Activated T-cell treated with anti-CD3 and anti-CD28 coated beads, Interleukin-2, amount 50 U/mL, for 4 hours (primary cell): ENCODE measurements around the gene CTPS1. TPM values are rescaled to one million over a fixed set of nuclear protein-coding genes. Genes with fewer than 3 reads are reported as not detected.

Source experiments
- ATAC-seq, 2 donors: fragments of 200-7000 bp; cut with Tn5 transposase; one replicate each; pipeline ENCODE4 v1.10.0; 2021
- DNase-seq: peaks from one replicate; pipeline ENCODE4 v3.0.0-alpha.2; 2020
- H3K27me3 Mint-ChIP-seq: one replicate; pipeline ENCODE4 v1.8.0; 2021; ENCODE audit warnings: low read depth, mixed read lengths
- H3K36me3 Mint-ChIP-seq: one replicate; pipeline ENCODE4 v1.8.0; 2022; ENCODE audit warnings: mixed read lengths; ENCODE audit not compliant: insufficient read depth
- H3K4me1 Mint-ChIP-seq: one replicate; pipeline ENCODE4 v1.8.0; 2021; ENCODE audit warnings: low read depth, mixed read lengths
- H3K4me3 Mint-ChIP-seq: one replicate; pipeline ENCODE4 v1.8.0; 2021; ENCODE audit warnings: mild to moderate bottlenecking, moderate library complexity, mixed read lengths
- H3K9me3 Mint-ChIP-seq: one replicate; pipeline ENCODE4 v1.8.0; 2021; ENCODE audit warnings: mixed read lengths
- total RNA-seq, 3 donors: library from RNA; stranded (reverse); gene quantifications; one replicate each; pipeline ENCODE4 v1.2.1, GENCODE V29; 2021

The CTPS1 gene, protein sequence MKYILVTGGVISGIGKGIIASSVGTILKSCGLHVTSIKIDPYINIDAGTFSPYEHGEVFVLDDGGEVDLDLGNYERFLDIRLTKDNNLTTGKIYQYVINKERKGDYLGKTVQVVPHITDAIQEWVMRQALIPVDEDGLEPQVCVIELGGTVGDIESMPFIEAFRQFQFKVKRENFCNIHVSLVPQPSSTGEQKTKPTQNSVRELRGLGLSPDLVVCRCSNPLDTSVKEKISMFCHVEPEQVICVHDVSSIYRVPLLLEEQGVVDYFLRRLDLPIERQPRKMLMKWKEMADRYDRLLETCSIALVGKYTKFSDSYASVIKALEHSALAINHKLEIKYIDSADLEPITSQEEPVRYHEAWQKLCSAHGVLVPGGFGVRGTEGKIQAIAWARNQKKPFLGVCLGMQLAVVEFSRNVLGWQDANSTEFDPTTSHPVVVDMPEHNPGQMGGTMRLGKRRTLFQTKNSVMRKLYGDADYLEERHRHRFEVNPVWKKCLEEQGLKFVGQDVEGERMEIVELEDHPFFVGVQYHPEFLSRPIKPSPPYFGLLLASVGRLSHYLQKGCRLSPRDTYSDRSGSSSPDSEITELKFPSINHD
- 100 to 1,000 TPM; 194 to 214 (median 194) TPM for total RNA-seq

- Mint-ChIP-seq H3K27me3 (no peaks in the 10 kb centered on the region), H3K9me3 (no peaks in the 10 kb centered on the region), H3K36me3 (peaks cover 29% of the 10 kb centered on the region), H3K4me1 (peaks cover 40% of the 10 kb centered on the region), H3K4me3 (peak within 1 kb of the TSS; percentile 88)
- DNase-seq (peak; percentile 96), ATAC-seq (peak; percentile 87 to 89)
Observed at GRCh38 chr1:40979241-40980067, at the start of gene CTPS1. TSS of gene CTPS1 (plus strand) at chr1:40979696. CDS start at chr1:40983291, 3,595 bp downstream.

DNA sequence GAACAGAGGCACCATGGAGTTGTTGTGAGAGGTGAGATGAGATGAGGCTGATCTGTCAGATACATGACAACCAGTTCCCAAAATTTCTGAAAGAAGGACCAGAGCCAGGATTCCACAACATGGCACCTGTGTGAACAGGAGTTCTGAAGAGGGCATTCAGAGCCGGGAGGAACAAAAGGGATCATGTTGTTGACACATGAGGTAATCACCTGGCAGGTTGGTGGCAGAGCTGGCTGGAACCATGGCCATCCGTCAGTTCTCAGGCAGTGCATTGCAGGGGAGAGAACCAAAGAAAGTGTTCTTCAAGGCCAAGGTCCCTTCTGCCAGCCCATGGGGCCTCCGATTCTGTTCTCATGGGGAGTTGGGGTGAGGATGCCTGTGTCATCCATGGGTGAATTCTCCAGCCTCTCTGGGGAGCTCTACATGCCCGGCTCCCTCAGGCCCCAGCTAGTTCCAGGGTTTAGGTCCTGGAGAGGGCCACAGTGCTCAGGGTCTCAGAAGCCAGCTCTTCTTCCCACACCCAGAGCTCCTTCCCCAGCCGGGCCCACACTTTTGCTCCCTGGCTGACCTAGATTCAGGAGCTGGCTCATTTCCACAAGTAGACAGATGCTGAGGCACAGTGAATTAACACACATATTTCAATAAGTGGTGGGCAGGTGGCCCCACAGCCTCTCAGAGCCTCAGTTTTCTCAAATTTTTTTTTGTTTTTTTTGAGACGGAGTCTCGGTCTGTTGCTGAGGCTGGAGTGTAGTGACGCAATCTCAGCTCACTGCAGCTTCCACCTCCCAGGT lies 49.1 kb upstream of the CTPS1 start:
- no peak for ATAC-seq
- H3K4me1 Mint-ChIP-seq, result no peaks in the 10 kb centered on the region
- no peaks in the 10 kb centered on the region for H3K36me3 Mint-ChIP-seq
- no peak overlapping the region for H3K4me3 Mint-ChIP-seq
- H3K9me3 Mint-ChIP-seq, result no peaks in the 10 kb centered on the region
- DNase-seq, result no peak
- H3K27me3 Mint-ChIP-seq, result peaks cover 2% of the 10 kb centered on the region

GRCh38 chr1:40931601-40932000 lies 47.9 kb upstream of the CTPS1 start:
- no peak for DNase-seq
- H3K9me3 Mint-ChIP-seq, result no peaks in the 10 kb centered on the region
- no peak for ATAC-seq
- peaks cover 2% of the 10 kb centered on the region for H3K27me3 Mint-ChIP-seq
- H3K4me3 Mint-ChIP-seq, result no peak overlapping the region
- no peaks in the 10 kb centered on the region for H3K36me3 Mint-ChIP-seq
- no peaks in the 10 kb centered on the region for H3K4me1 Mint-ChIP-seq

GRCh38 chr1:40932006-40932405 lies 47.5 kb upstream of the CTPS1 start:
- H3K9me3 Mint-ChIP-seq, result no peaks in the 10 kb centered on the region
- no peaks in the 10 kb centered on the region for H3K4me1 Mint-ChIP-seq
- no peak for ATAC-seq
- H3K4me3 Mint-ChIP-seq, result no peak overlapping the region
- peaks cover 2% of the 10 kb centered on the region for H3K27me3 Mint-ChIP-seq
- DNase-seq, result no peak
- no peaks in the 10 kb centered on the region for H3K36me3 Mint-ChIP-seq

- Mint-ChIP-seq H3K4me3 (no peak overlapping the region), H3K27me3 (peaks cover 2% of the 10 kb centered on the region), H3K4me1 (no peaks in the 10 kb centered on the region), H3K36me3 (no peaks in the 10 kb centered on the region), H3K9me3 (no peaks in the 10 kb centered on the region)
- no peak for ATAC-seq
- no peak for DNase-seq
Observed at GRCh38 chr1:40936931-40937339, 42.6 kb upstream of the CTPS1 start.

DNA sequence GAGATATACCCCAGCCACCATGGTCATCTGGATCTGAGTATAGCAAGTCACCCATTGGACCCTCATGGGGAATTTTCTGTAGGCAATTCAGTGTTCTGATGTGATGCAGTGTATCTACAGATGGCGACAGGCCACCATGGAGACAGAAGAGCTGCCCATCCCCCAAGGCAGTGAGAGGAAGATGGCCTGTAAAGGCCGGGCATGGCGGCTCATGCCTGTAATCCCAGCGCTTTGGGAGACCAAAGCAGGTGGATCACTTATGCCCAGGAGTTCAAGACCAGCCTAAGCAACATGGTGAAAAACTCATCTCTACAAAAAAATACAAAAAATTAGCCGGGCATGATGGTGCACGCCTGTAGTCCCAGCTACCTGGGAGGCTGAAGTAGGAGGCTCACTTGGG lies 41.1 kb upstream of the CTPS1 start:
- no peaks in the 10 kb centered on the region for H3K4me1 Mint-ChIP-seq
- no peak overlapping the region for H3K4me3 Mint-ChIP-seq
- ATAC-seq (no peak), DNase-seq (no peak)
- no peaks in the 10 kb centered on the region for H3K27me3 Mint-ChIP-seq
- H3K9me3 Mint-ChIP-seq, result no peaks in the 10 kb centered on the region
- no peaks in the 10 kb centered on the region for H3K36me3 Mint-ChIP-seq

DNA sequence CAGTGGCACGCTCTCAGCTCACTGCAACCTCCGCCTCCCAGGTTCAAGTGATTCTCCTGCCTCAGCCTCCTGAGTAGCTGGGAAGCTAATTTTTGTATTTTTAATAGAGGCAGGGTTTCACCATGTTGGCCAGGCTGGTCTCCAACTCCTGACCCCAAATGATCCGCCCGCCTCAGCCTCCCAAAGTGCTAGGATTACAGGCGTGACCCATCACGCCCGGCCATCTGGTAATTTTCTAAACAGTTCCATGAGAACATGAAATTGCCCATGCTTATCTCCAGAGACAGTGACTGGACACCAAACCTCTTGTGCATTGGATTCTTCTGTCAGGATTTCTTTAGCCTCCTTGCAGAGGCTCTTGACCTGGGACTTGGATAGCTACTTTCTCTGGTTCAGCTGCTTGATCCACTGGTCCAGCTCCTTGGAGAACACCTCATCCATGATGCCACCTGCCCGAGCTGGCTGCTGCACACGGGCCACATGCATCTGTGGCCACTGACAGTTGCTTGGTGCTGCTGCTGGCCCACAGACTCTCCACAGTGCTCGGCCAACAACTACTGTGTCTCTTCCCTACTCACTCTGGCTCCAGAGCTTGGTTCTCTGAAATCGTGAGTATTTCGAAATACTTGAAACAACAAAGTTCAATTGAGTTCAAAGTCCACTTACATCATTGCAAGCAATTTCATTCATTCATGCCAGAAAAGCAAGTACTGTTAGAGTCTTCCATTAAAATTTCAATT lies 40.0 kb upstream of the CTPS1 start:
- H3K4me3 Mint-ChIP-seq, result no peak overlapping the region

DNA sequence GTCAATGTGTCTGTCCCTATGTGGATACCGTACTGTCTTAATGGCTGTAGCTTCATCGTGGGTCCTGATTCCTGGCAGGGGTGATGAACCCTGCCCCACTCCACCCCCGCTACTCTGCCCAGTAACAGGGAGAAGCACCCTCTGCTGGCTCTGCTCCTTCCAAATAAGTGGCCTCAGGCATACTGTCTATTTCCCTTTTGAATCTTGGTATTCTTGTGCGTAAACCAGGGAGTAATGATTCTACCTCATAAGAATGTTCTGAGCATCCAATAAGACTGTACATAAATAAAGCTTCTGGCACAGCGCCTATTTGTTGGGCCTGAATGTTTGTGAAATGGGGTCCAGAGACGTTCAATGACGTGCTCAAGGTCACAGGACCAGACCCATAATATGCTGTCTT lies 35.2 kb upstream of the CTPS1 start:
- ATAC-seq (no peak), DNase-seq (no peak)
- peaks cover 3% of the 10 kb centered on the region for H3K9me3 Mint-ChIP-seq
- H3K4me1 Mint-ChIP-seq, result peaks cover 3% of the 10 kb centered on the region
- H3K36me3 Mint-ChIP-seq, result no peaks in the 10 kb centered on the region
- H3K27me3 Mint-ChIP-seq, result peaks cover 6% of the 10 kb centered on the region
- H3K4me3 Mint-ChIP-seq, result no peak overlapping the region

More for the DNA sequence above, 40.0 kb upstream of the CTPS1 start:
- H3K9me3 Mint-ChIP-seq, result no peaks in the 10 kb centered on the region
- peaks cover 3% of the 10 kb centered on the region for H3K27me3 Mint-ChIP-seq
- no peaks in the 10 kb centered on the region for H3K36me3 Mint-ChIP-seq
- ATAC-seq (no peak), DNase-seq (no peak)
- H3K4me1 Mint-ChIP-seq, result no peaks in the 10 kb centered on the region

- no peak for ATAC-seq
- no peak for DNase-seq
- peaks cover 3% of the 10 kb centered on the region for H3K9me3 Mint-ChIP-seq
- H3K27me3 Mint-ChIP-seq, result peaks cover 6% of the 10 kb centered on the region
- H3K36me3 Mint-ChIP-seq, result no peaks in the 10 kb centered on the region
- no peak overlapping the region for H3K4me3 Mint-ChIP-seq
- peaks cover 3% of the 10 kb centered on the region for H3K4me1 Mint-ChIP-seq
Observed at GRCh38 chr1:40944841-40945430, 34.6 kb upstream of the CTPS1 start.

DNA sequence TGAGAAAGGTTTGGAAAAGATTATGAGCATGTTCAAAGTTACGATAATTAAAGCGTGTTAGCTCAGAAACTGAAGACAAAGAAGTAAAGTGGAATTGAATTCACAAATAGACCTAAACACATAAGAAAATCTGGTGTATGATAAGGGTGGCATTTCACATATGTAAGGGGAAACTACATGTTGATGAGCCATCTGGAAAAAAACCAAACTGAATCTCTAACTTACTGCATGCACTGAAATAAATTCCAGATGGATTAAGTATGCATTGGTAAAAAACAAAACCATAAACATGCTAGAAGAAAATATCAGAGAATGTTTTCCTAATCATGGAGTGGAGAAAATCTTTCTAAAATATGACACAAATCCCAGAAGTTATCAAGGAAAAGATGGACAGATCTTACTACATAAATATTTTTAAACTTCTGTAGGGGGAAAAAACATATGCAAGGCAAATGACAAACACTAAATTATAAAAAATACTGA lies 34.0 kb upstream of the CTPS1 start:
- Mint-ChIP-seq H3K9me3 (peaks cover 3% of the 10 kb centered on the region), H3K4me3 (no peak overlapping the region), H3K36me3 (no peaks in the 10 kb centered on the region), H3K27me3 (peaks cover 6% of the 10 kb centered on the region), H3K4me1 (peaks cover 3% of the 10 kb centered on the region)
- DNase-seq (no peak), ATAC-seq (no peak)

- ATAC-seq (peak; percentile 69 to 78), DNase-seq (peak; percentile 46)
- H3K27me3 Mint-ChIP-seq, result peaks cover 19% of the 10 kb centered on the region
- H3K9me3 Mint-ChIP-seq, result peaks cover 3% of the 10 kb centered on the region
- no peaks in the 10 kb centered on the region for H3K36me3 Mint-ChIP-seq
- H3K4me3 Mint-ChIP-seq, result no peak overlapping the region
- H3K4me1 Mint-ChIP-seq, result peaks cover 3% of the 10 kb centered on the region
Observed at GRCh38 chr1:40948741-40949443, 30.6 kb upstream of the CTPS1 start.

- H3K36me3 Mint-ChIP-seq, result no peaks in the 10 kb centered on the region
- peaks cover 22% of the 10 kb centered on the region for H3K27me3 Mint-ChIP-seq
- H3K4me3 Mint-ChIP-seq, result no peak overlapping the region
- no peak for ATAC-seq
- no peak for DNase-seq
- H3K4me1 Mint-ChIP-seq, result peaks cover 3% of the 10 kb centered on the region
- peaks cover 3% of the 10 kb centered on the region for H3K9me3 Mint-ChIP-seq
Observed at GRCh38 chr1:40949563-40949962, 29.9 kb upstream of the CTPS1 start.
